PC-9 (cell line): ENCODE results near the gene BRPF1.

Experiments
- CTCF ChIP-seq: fragments of 200-600 bp; sonication (generic); conservative IDR thresholded peaks from 2 replicates; pipeline ENCODE4 v1.6.1; 2017; ENCODE audit warnings: mixed run types, antibody characterized with exemption, mild to moderate bottlenecking, moderate library complexity
- EZH2 ChIP-seq: fragments of 200-600 bp; sonication (generic); IDR thresholded peaks from 2 replicates; pipeline ENCODE4 v1.8.0; 2017; ENCODE audit warnings: antibody characterized with exemption, low read depth

DNA sequence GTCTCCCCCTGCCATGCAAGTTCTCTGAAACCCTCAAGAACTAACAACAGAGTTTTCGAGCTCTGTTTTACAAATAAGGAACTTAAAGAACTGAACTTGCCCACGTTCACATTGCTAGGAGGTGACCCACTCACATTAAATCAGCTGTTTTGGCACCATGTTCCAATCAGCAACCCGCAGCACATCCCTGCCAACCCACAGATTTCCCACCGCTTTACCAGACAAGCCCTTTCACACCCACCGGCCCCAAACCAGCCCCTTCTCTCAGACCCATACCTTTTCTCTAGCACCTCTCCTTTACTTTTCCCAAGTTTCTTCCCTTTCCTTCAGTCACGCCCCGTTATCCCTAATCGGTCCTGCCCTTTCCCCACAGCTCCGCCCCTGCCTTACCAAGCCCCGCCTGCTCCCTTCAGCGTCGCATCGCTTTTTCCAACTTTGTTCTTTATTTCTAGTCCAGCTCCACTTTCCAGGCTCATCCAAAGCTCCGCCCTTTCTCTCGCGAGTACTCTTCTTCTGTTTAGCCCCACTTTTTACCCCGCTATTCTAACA is 804 bp upstream of the BRPF1 start:
- TF ChIP-seq CTCF = no peak
- TF ChIP-seq EZH2 = no peak
